Eye (tissue), 1 donor: ENCODE data around the gene S100A16.

Source experiments
- DNase-seq: peaks from one replicate; pipeline ENCODE4 v3.0.0-alpha.2; 2015

Gene S100A16

GRCh38 chr1:153560771-153561465, 52.0 kb downstream of the S100A16 start:
- DNase-seq: no peak

- DNase-seq: no peak
Observed at GRCh38 chr1:153560241-153560640, 52.7 kb downstream of the S100A16 start.

GRCh38 chr1:153557877-153558276, 55.1 kb downstream of the S100A16 start:
- no peak for DNase-seq
